Uterus (tissue), 4 donors: ENCODE results near the gene COL19A1. TPM values are rescaled to one million over a fixed set of nuclear protein-coding genes. Genes with fewer than 3 reads are reported as not detected.

Experiments used
- DNase-seq, 2 donors: peaks; one replicate each; pipeline ENCODE4 v3.0.0-alpha.2; 2019 to 2020
- H3K27ac ChIP-seq, 2 donors: fragments of 200-600 bp; sonication (generic); 1 replicate in 1 of 2; 2 replicates in 1 of 2; pipeline ENCODE4 v1.5.1; 2016 to 2018
- H3K27me3 ChIP-seq, 2 donors: fragments of 200-600 bp; sonication (generic); one replicate each; pipeline ENCODE4 v1.5.1; 2018 to 2019; ENCODE audit warnings: control low read depth in 1 of 2
- H3K36me3 ChIP-seq, 2 donors: fragments of 200-600 bp; sonication (generic); one replicate each; pipeline ENCODE4 v1.5.1; 2019; ENCODE audit warnings: control low read depth in 1 of 2
- H3K4me1 ChIP-seq, 2 donors: fragments of 200-600 bp; sonication (generic); one replicate each; pipeline ENCODE4 v1.5.1; 2018 to 2019; ENCODE audit warnings: control low read depth in 1 of 2
- H3K4me3 ChIP-seq, 2 donors: fragments of 200-600 bp; sonication (generic); 1 replicate in 1 of 2; 2 replicates in 1 of 2; pipeline ENCODE4 v1.5.1; 2018 to 2019; ENCODE audit warnings: mild to moderate bottlenecking in 1 of 2
- H3K9me3 ChIP-seq, 2 donors: fragments of 200-600 bp; sonication (generic); one replicate each; pipeline ENCODE4 v1.5.1; 2019; ENCODE audit warnings: control low read depth in 1 of 2
- POLR2A ChIP-seq, 2 donors: fragments of 450-650 bp; IDR thresholded peaks; one replicate each; pipeline ENCODE4 v1.6.1; 2016; ENCODE audit warnings: antibody characterized with exemption in 2 of 2, mild to moderate bottlenecking in 1 of 2, moderate library complexity in 1 of 2
- intact Hi-C: fragments of 100-400 bp; cut with DNase I; formaldehyde crosslinking; loops from one replicate; pipeline ENCODE4 v1.15.1; 2023; ENCODE audit warnings: low total_unique reads
- total RNA-seq, 4 donors: library from RNA; depleted of rRNA in 3 of 4; stranded (reverse); fragments of >200 nt in 3 of 4; gene quantifications; one replicate each; pipeline versions ENCODE4 v1.1.0 to v1.2.4, GENCODE V29; 2014 to 2023
- TF ChIP-seq, protein P1 (sequence below), 4 experiments: fragments of 200-600 bp in 2 of 4; fragments of 450-650 bp in 2 of 4; sonication (generic) in 2 of 4; IDR thresholded peaks; one replicate each; pipeline ENCODE4 v1.5.1; 2016 to 2019; ENCODE audit warnings: antibody characterized with exemption in 4 of 4, mild to moderate bottlenecking in 2 of 4, moderate library complexity in 1 of 4
- donor health status: DM: yes; HTN: yes; CAD: no.

Gene COL19A1
- total RNA-seq, 4 donors from 2014 or later, result under 0.01 to 0.28 TPM; not detected in 2

DNA sequence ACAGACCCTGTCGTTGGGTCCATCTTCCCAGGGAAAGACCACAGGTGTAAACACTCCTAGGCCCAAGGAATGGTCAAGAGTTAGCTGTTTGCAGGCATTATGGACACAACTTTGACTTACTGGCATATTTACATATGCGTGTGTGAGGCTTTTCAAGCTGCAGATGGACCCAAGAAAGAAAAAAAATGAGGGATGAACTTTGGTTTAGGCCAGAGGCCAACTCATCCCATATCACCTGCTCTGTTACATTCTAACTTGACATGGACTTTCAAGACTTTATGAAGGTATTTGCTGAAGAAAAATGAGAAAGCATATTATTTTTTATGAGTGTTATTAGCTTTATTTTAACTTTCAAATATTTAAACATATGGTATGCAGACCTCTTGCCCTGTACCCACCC lies 6.9 kb downstream of the COL19A1 start:
- Histone ChIP-seq H3K27me3 (no peaks in the 10 kb centered on the region), H3K4me3 (no peak overlapping the region), H3K27ac (no peak overlapping the region), H3K36me3 (no peaks in the 10 kb centered on the region), H3K9me3 (no peaks in the 10 kb centered on the region), H3K4me1 (no peaks in the 10 kb centered on the region)
- no peak for DNase-seq
- TF ChIP-seq, protein P1, sequence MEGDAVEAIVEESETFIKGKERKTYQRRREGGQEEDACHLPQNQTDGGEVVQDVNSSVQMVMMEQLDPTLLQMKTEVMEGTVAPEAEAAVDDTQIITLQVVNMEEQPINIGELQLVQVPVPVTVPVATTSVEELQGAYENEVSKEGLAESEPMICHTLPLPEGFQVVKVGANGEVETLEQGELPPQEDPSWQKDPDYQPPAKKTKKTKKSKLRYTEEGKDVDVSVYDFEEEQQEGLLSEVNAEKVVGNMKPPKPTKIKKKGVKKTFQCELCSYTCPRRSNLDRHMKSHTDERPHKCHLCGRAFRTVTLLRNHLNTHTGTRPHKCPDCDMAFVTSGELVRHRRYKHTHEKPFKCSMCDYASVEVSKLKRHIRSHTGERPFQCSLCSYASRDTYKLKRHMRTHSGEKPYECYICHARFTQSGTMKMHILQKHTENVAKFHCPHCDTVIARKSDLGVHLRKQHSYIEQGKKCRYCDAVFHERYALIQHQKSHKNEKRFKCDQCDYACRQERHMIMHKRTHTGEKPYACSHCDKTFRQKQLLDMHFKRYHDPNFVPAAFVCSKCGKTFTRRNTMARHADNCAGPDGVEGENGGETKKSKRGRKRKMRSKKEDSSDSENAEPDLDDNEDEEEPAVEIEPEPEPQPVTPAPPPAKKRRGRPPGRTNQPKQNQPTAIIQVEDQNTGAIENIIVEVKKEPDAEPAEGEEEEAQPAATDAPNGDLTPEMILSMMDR (IDR thresholded peaks at IDR 0.05), result no peak
- intact Hi-C loops, result no loop called here

DNA sequence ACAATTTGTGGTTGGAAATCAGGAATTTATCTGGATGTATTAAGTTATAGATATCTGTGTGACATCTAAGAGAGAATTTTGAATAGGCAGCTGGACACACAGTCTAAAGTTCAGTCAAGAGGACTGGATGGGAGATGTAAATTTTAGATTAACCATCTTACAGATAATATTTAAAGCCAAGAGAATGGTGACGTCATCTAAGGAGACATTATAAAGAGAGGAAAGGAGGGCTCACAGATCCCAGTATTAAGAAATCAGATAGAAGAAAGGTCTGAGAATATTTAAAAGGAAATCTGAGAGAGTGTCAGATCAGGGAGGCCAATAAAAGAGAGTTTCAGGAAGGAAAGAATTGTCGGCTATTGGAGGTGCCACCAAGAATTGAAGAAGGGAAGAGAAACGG lies 9.4 kb downstream of the COL19A1 start:
- intact Hi-C loops, result no loop called here
- H3K27ac ChIP-seq, result no peak overlapping the region
- TF ChIP-seq POLR2A (IDR thresholded peaks at IDR 0.05), result no peak
- TF ChIP-seq, protein P1 (IDR thresholded peaks at IDR 0.05), result no peak
- no peak for DNase-seq
- H3K36me3 ChIP-seq, result no peaks in the 10 kb centered on the region
- H3K9me3 ChIP-seq, result no peaks in the 10 kb centered on the region
- no peaks in the 10 kb centered on the region for H3K27me3 ChIP-seq
- H3K4me3 ChIP-seq, result no peak overlapping the region
- H3K4me1 ChIP-seq, result no peaks in the 10 kb centered on the region

DNA sequence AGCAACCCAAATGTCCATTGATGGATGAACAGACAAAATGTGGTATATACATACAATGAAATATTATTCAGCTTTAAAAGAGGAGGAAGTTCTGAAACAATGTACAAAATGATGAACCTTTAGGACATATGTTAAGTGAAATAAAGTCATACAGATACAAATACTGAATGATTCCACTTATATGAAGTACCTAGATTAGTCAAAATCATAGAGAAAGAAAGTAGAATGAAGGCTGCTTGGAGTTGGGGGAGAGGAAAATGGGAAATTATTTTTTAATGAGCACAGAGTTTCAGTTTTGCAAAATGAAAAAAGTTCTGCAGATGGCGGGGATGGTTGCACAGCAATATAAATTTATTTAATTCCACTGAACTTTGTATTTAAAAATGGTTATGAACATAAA lies 12.4 kb downstream of the COL19A1 start:
- intact Hi-C loops, result no loop called here
- TF ChIP-seq, protein P1 (IDR thresholded peaks at IDR 0.05), result no peak
- no peak for TF ChIP-seq POLR2A (IDR thresholded peaks at IDR 0.05)
- H3K9me3 ChIP-seq, result no peaks in the 10 kb centered on the region
- no peak for DNase-seq
- no peaks in the 10 kb centered on the region for H3K36me3 ChIP-seq
- no peak overlapping the region for H3K27ac ChIP-seq
- H3K4me3 ChIP-seq, result no peak overlapping the region
- no peaks in the 10 kb centered on the region for H3K4me1 ChIP-seq
- no peaks in the 10 kb centered on the region for H3K27me3 ChIP-seq

DNA sequence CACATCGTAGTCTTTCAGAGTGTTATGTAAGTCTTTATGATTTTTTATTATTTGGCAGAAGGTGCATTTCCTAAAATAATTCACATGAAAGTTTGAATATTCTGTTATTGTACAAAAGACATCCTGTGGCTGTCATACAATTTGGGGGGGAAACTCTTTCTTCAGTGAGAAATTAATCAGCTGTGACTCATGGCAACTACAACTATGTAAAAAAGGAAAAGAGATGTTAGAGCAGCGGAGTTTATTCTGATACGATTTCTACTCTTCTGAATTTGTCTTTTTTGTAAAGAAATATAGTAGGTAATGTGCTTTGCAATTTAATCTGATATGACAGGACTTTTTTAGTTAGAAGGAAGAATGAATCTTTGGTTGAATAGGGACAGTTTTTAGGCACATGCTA lies 14.2 kb downstream of the COL19A1 start:
- Histone ChIP-seq H3K9me3 (no peaks in the 10 kb centered on the region), H3K36me3 (no peaks in the 10 kb centered on the region), H3K4me3 (no peak overlapping the region), H3K27ac (no peak overlapping the region), H3K4me1 (no peaks in the 10 kb centered on the region), H3K27me3 (no peaks in the 10 kb centered on the region)
- no peak for TF ChIP-seq POLR2A (IDR thresholded peaks at IDR 0.05)
- TF ChIP-seq, protein P1 (IDR thresholded peaks at IDR 0.05), result no peak
- intact Hi-C loops, result no loop called here
- DNase-seq, result no peak

DNA sequence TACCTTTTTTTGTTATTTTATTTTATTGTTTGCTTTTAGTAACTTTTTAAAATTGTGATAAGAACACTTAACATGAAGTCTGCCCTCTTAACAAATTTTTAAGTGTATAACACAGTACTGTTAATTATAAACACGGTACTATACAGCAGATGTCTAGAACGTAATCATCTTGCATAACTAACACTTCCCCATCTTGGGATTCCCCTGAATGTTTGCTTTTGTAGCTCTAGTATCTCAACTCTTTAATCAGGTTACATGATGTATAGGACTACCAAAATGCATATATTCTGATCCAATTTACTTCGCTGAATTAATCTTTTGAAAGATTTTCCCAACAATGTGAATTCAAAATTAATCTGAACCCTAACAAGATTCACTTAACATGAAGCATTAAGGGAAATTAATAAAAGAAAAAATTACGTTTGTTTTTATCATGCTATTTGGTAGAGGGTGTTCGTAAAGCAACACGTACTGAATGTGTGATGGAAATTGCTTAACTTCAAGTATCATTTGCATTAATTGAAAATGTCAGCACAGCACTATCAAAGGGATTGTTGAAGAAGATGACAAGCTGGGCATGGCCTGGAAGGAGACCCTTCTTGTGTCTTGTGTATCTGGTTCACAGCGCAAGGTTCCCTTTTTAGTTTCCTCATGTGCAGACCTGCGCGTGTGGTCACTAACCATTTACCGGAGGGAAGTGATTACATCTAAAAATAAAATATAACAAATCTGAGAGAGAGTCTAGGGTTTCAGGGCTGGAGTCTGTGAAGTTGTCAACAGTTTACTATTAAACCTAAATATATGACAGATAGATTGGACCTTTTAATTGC lies 15.2 kb downstream of the COL19A1 start:
- Histone ChIP-seq H3K27me3 (no peaks in the 10 kb centered on the region), H3K36me3 (no peaks in the 10 kb centered on the region), H3K4me1 (no peaks in the 10 kb centered on the region), H3K27ac (no peak overlapping the region), H3K9me3 (no peaks in the 10 kb centered on the region), H3K4me3 (no peak overlapping the region)
- TF ChIP-seq POLR2A (IDR thresholded peaks at IDR 0.05), result no peak
- TF ChIP-seq, protein P1 (IDR thresholded peaks at IDR 0.05), result no peak
- no peak for DNase-seq
- intact Hi-C loops, result no loop called here
